GM12801 (cell line): ENCODE results near the gene SH3GL1.

Experiments used
- TF ChIP-seq, protein P1 (sequence below): IDR thresholded peaks from one replicate; pipeline ENCODE4 v1.5.1; 2011; ENCODE audit warnings: control low read depth; ENCODE audit not compliant: insufficient read length; ENCODE audit errors: extremely low read depth

SH3GL1 gene

DNA sequence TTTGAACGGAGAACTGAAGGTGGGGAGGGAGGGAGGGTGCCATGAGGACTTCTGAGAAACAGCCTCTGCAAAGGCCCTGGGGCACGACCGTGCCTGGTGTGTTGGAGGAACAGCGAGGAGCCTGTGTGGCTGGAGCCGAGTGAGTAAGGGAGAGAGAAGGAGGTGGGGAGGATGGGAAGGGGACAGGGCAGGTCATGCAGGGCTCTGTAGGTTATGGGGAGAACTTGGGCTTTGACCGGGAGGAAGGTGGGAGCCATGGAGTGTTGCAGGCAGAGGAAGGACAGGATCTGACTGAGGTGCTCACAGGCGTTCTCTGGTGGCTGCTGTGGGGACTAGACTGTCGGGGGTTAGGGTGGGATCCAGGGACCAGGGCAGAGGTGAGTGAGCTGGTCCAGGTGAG lies 50.2 kb downstream of the SH3GL1 start:
- TF ChIP-seq, protein P1, sequence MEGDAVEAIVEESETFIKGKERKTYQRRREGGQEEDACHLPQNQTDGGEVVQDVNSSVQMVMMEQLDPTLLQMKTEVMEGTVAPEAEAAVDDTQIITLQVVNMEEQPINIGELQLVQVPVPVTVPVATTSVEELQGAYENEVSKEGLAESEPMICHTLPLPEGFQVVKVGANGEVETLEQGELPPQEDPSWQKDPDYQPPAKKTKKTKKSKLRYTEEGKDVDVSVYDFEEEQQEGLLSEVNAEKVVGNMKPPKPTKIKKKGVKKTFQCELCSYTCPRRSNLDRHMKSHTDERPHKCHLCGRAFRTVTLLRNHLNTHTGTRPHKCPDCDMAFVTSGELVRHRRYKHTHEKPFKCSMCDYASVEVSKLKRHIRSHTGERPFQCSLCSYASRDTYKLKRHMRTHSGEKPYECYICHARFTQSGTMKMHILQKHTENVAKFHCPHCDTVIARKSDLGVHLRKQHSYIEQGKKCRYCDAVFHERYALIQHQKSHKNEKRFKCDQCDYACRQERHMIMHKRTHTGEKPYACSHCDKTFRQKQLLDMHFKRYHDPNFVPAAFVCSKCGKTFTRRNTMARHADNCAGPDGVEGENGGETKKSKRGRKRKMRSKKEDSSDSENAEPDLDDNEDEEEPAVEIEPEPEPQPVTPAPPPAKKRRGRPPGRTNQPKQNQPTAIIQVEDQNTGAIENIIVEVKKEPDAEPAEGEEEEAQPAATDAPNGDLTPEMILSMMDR = no peak

GRCh38 chr19:4347521-4347920 lies 52.8 kb downstream of the SH3GL1 start:
- TF ChIP-seq, protein P1 = no peak

GRCh38 chr19:4346020-4346383 lies 54.3 kb downstream of the SH3GL1 start:
- TF ChIP-seq, protein P1 = no peak

- TF ChIP-seq, protein P1 = no peak
These were observed 54.9 kb downstream of the SH3GL1 start for GRCh38 chr19:4345342-4346019.

- TF ChIP-seq, protein P1 = no peak
These were observed 56.7 kb downstream of the SH3GL1 start, which contains the start of gene MPND for GRCh38 chr19:4343370-4344307. MPND (plus strand) TSS chr19:4343562; CDS start chr19:4343594, 32 bp downstream.

DNA sequence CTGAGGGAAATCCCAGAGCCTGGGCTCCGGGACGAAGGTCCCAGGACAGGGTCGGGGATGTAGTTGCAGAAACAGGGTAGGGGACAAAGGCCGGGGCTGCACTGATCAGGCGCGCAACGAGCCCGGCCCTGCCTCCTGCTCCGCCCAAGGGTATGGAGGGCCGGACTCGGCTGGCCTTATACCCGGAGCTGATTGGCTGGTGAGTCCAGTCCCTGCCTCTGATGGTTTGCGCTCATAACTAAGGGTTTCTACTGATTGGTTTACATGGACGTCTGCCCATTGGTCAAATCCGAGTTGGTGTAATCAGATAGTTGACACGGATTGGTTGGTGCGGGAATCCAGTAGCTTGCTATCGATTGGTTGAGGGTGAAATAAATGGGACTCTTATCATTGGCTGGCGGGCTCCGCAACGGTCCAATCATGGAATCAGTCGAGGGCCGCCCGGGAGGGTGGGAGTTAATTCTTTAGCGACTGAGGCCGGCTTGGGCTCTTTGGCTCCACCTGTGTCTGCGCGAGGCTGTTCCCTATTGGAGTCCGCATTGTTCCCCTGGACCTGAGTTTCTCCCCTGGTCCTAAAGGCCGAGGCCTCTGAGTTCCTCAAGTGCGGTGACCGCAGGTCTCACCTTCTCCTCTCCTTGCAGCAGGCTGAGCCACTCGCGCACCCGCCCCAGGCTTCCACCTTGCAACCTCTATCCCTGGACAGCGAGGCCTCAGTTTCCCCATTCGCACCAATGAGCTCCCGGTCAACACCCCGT lies 57.6 kb downstream of the SH3GL1 start:
- TF ChIP-seq, protein P1 = no peak

- TF ChIP-seq, protein P1 = no peak
These were observed 58.1 kb downstream of the SH3GL1 start for GRCh38 chr19:4342314-4342614.
